A204.1 (cell line): Measurements from ENCODE around the gene C5AR2.
"Not testable (repeated sequence)": the region's sequence is repeated elsewhere in the genome, so short reads cannot be mapped to it uniquely, and the experiment has no call there.

Source experiments
- FAIRE-seq: peaks from 2 replicates; lab custom pipeline; 2012; peaks lifted over from hg19 to GRCh38; lab: Jason Lieb, UNC

Gene C5AR2

DNA sequence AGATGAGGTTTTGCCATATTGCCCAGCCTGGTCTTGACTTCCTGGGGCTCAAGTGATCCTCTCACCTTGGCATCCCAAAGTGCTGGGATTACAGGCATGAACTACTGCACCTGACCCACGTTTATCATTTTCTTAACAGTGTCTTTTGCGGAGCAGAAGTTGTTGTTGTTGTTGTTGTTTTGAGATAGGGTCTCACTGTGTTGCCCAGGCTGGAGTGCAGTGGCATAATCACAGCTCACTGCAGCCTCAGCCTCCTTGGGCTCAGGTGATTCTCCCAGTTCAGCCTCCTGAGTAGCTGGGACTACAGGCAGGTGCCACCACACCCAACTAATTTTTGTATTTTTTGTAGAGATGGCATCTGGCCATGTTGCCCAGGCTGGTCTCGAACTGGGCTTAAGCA, 55.6 kb downstream of the C5AR2 start:
- FAIRE-seq: not testable (repeated sequence)

DNA sequence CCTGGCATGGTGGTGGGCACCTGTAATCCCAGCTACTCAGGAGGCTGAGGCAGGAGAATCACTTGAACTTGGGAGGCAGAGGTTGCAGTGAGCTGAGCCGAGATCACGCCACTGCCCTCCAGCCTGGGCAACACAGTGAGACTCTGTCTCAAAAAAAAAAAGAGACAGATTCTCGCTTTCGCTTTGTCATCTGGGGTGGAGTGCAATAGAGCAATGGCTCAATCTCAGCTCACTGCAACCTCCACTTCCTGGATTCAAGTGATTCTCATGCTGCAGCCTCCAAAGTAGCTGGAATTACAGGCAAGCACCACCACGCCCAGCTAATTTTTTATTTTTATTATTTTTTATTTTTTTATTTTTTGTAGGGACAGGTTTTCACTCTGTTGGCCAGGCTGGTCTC, 56.7 kb downstream of the C5AR2 start:
- not testable (repeated sequence) for FAIRE-seq

DNA sequence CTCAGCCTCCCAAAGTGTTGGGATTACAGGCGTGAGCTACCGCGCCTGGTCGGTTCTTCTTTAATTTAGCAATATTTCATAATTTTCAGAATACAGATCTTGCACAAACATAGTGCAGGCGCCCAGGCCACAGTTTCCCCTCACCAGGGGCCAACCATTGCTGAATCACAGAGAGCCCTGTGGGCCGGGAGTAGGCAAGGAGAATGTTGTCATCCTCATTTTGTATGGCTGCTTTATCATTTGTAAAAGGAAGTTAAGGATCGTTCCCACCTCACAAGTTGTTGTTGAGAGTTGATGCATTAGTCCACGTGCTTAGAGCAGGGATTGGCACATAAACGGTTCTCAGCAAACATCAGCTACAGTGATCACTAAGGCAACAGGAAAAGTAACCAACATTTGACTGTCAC, 57.2 kb downstream of the C5AR2 start:
- FAIRE-seq: no peak

DNA sequence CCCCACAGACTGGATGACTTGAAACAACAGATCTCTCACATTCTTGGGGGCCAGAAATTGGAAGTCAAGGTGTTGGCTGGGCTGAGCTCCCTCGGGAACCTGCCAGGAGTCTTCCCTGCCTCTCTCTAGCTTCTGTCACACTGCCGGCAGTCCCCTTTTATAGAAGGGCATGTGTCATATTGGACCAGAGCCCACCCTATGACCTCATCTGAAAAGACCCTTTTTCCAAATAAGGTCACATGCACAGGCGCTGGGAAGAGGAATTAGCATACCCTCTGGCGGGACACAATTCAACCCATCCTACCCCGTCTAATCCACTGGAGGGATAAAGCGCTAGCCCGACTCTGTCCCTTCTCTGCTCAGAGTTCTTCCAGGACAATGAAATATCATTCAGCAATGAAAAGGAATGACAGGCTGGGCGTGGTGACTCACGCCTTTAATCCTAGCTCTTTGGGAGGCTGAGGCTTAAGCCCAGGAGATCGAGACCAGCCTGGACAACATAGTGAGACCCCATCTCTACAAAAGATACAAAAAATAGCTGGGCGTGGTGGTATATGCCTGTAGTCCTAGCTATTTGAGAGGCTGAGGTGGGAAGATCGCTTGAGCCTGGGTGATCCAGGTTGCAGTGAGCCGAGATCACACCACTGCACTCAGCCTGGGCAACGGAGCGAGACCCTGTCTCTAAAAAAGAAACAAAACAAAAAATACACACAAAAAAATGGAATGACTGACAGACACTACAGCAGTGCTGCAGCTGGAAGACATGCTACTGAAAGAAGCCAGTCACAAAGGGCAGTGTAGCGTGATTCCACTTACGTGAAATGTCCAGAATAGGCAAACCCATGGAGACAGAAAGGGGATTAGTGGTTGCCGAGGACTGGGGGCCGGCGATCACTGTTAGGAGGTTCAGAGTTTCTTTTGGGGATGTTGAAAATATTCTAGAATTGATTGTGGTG, 58.8 kb downstream of the C5AR2 start:
- no peak for FAIRE-seq

DNA sequence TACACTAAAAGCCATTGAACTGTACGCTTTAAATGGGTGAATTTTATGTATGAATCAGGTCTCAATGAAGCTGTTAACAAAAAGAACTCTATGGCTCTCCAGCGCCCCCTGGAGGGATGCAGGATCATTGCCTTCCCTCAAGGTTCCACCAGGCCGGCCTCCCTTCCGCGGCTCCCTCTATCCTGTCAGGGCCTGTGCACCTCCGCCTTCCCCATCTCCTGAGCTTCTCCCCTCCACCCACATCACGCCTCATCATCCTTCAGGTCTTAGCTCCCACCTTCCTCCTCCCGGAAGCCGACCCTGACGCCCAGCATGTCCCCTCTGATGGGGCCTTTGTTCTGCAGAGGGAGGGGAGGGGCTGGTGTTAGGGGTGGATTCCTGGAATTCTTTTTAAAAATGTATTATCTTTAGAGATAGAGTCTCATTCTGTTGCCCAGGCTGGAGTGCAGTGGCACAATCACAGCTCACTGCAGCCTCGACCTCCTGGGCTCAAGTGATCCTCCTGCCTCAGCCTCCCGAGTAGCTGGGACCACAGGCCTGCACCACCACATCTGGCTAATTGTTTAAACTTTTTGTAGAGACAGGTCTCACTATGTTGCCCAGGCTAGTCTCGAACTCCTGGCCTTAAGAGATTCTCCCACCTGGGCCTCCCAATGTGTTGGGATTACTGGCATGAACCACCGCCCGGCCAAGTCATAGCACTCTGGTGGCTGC, 59.7 kb downstream of the C5AR2 start:
- peak; percentile 16 for FAIRE-seq
